ENCODE measurements around the gene DICER1.
"Not testable (repeated sequence)": the region's sequence is repeated elsewhere in the genome, so short reads cannot be mapped to it uniquely, and the experiment has no call there.

Gene DICER1

GRCh38 chr14:95183532-95184412 is 26.4 kb upstream of the DICER1 start:
- no peak for DNase-seq

GRCh38 chr14:95183082-95183481 is 25.8 kb upstream of the DICER1 start:
- DNase-seq, result no peak

GRCh38 chr14:95182379-95182778 is 25.1 kb upstream of the DICER1 start:
- no peak for DNase-seq

- DNase-seq, result no peak
These were observed 23.8 kb upstream of the DICER1 start for GRCh38 chr14:95180966-95181741.

GRCh38 chr14:95175670-95176069 is 18.3 kb upstream of the DICER1 start:
- DNase-seq, result not testable (repeated sequence)

- DNase-seq, result no peak
These were observed 17.0 kb upstream of the DICER1 start for GRCh38 chr14:95174184-95174792.

GRCh38 chr14:95173518-95173917 is 16.2 kb upstream of the DICER1 start:
- no peak for DNase-seq

- DNase-seq, result no peak
These were observed 9.8 kb upstream of the DICER1 start for GRCh38 chr14:95167177-95167576.

- no peak for DNase-seq
These were observed 8.2 kb upstream of the DICER1 start for GRCh38 chr14:95165517-95165916.

GRCh38 chr14:95164506-95164905 is 7.2 kb upstream of the DICER1 start:
- DNase-seq, result no peak

- no peak for DNase-seq
These were observed 6.3 kb upstream of the DICER1 start for GRCh38 chr14:95163666-95164065.

- no peak for DNase-seq
These were observed 5.8 kb upstream of the DICER1 start for GRCh38 chr14:95163132-95163531.

- no peak for DNase-seq
These were observed 5.3 kb upstream of the DICER1 start for GRCh38 chr14:95162641-95163040.

- no peak for DNase-seq
These were observed 342 bp downstream of the DICER1 start for GRCh38 chr14:95157048-95157326.

- DNase-seq, result no peak
These were observed 925 bp downstream of the DICER1 start for GRCh38 chr14:95156161-95157047.

GRCh38 chr14:95155045-95155444 is 2.3 kb downstream of the DICER1 start:
- DNase-seq, result no peak

- no peak for DNase-seq
These were observed 3.5 kb downstream of the DICER1 start for GRCh38 chr14:95153866-95154265.

- DNase-seq, result no peak
These were observed 5.8 kb downstream of the DICER1 start for GRCh38 chr14:95151561-95151960.

- no peak for DNase-seq
These were observed 6.4 kb downstream of the DICER1 start for GRCh38 chr14:95150910-95151309.

- DNase-seq, result no peak
These were observed 7.9 kb downstream of the DICER1 start for GRCh38 chr14:95149441-95149840.

GRCh38 chr14:95147597-95147996 is 9.7 kb downstream of the DICER1 start:
- no peak for DNase-seq

- no peak for DNase-seq
These were observed 11.1 kb downstream of the DICER1 start for GRCh38 chr14:95146079-95146771.

Data from NCI-H1436 treated with DMSO at 0.1 percent for 48 hours (cell line).